IMR-90 (cell line): ENCODE data around the gene ROR2. TPM values are rescaled to one million over a fixed set of nuclear protein-coding genes. Genes with fewer than 3 reads are reported as not detected.

Source experiments
- ATAC-seq: fragments of 200-7000 bp; cut with Tn5 transposase; 2 replicates; pipeline ENCODE4 v1.9.1; 2020; ENCODE audit warnings: low read depth, mild to moderate bottlenecking, moderate library complexity
- BruUV-seq: library from RNA; stranded (reverse); fragments of 400-500 nt; replicated peaks from 2 replicates; lab custom pipeline; 2021; lab: Mats Ljungman, UMichigan
- CTCF ChIA-PET: fragments of 300-600 bp; formaldehyde crosslinking; extraction: SDS; loops from one replicate; lab custom pipeline; 2021; ENCODE audit warnings: antibody characterized with exemption; lab: Yijun Ruan, JAX
- POLR2A ChIA-PET: fragments of 300-600 bp; sonication (Branson Sonifier 250); formaldehyde crosslinking; loops from one replicate; lab custom pipeline; 2022; ENCODE audit warnings: antibody characterized with exemption; ENCODE audit not compliant: unreplicated experiment; lab: Charles Lee
- DNase-seq: peaks from one replicate; pipeline ENCODE4 v3.0.0; 2013
- H2AFZ ChIP-seq: replicated peaks from 2 replicates; pipeline ENCODE3; 2013; ENCODE audit warnings: low read length, mild to moderate bottlenecking; ENCODE audit not compliant: poor library complexity
- H2AK5ac ChIP-seq: 2 replicates; pipeline ENCODE4 v1.6.1; 2013; ENCODE audit warnings: low read depth, low read length, inconsistent platforms
- H2AK9ac ChIP-seq: replicated peaks from 2 replicates; pipeline ENCODE3; 2013; ENCODE audit warnings: mild to moderate bottlenecking, low read depth, low read length, moderate library complexity; ENCODE audit not compliant: poor library complexity
- H2BK120ac ChIP-seq: 2 replicates; pipeline ENCODE4 v1.6.1; 2013; ENCODE audit warnings: low read depth, low read length, inconsistent platforms
- H2BK15ac ChIP-seq: 3 replicates; pipeline ENCODE4 v1.6.1; 2013; ENCODE audit warnings: low read depth, low read length, inconsistent platforms
- H2BK20ac ChIP-seq: 2 replicates; pipeline ENCODE4 v1.6.1; 2013; ENCODE audit warnings: low read depth, mild to moderate bottlenecking, inconsistent platforms, low read length, moderate library complexity
- H2BK5ac ChIP-seq: 2 replicates; pipeline ENCODE4 v1.6.1; 2013; ENCODE audit warnings: mild to moderate bottlenecking, low read depth, low read length, inconsistent platforms; ENCODE audit not compliant: poor library complexity, severe bottlenecking
- H3K14ac ChIP-seq: replicated peaks from 2 replicates; pipeline ENCODE4 v1.6.1; 2013; ENCODE audit warnings: low read depth, low read length, inconsistent platforms
- H3K18ac ChIP-seq: 2 replicates; pipeline ENCODE4 v1.6.1; 2013; ENCODE audit warnings: low read depth, low read length, control low read depth
- H3K23ac ChIP-seq: 2 replicates; pipeline ENCODE4 v1.6.1; 2013; ENCODE audit warnings: low read depth, low read length, inconsistent platforms
- H3K27ac ChIP-seq: 2 replicates; pipeline ENCODE4 v1.5.1; 2013; ENCODE audit warnings: mild to moderate bottlenecking, control low read depth, low read length; ENCODE audit not compliant: insufficient read depth
- H3K27me3 ChIP-seq: 2 replicates; pipeline ENCODE4 v1.6.1; 2013; ENCODE audit warnings: low read length; ENCODE audit not compliant: control insufficient read depth, insufficient read depth
- H3K36me3 ChIP-seq: 2 replicates; pipeline ENCODE4 v1.6.1; 2013; ENCODE audit warnings: low read length, mixed read lengths; ENCODE audit not compliant: control insufficient read depth, insufficient read depth
- H3K4ac ChIP-seq: 2 replicates; pipeline ENCODE4 v1.6.1; 2013; ENCODE audit warnings: low read depth, low read length, inconsistent platforms
- H3K4me1 ChIP-seq: 2 replicates; pipeline ENCODE4 v1.6.1; 2013; ENCODE audit warnings: low read length, mixed read lengths; ENCODE audit not compliant: control insufficient read depth, insufficient read depth
- H3K4me2 ChIP-seq: 2 replicates; pipeline ENCODE4 v1.6.1; 2013; ENCODE audit warnings: low read depth, mild to moderate bottlenecking, control low read depth, low read length, moderate library complexity
- H3K4me3 ChIP-seq: 2 replicates; pipeline ENCODE4 v1.5.1; 2013; ENCODE audit warnings: low read depth, mild to moderate bottlenecking, control low read depth, low read length, moderate library complexity; ENCODE audit not compliant: insufficient read depth
- H3K56ac ChIP-seq: 2 replicates; pipeline ENCODE4 v1.6.1; 2013; ENCODE audit warnings: low read length, inconsistent platforms; ENCODE audit not compliant: insufficient read depth; ENCODE audit errors: extremely low read depth
- H3K79me1 ChIP-seq, 2 experiments: 2 replicates each; pipeline ENCODE4 v1.6.1; 2013; ENCODE audit warnings: low read length in 2 of 2, inconsistent platforms in 1 of 2, low read depth in 1 of 2
- H3K9ac ChIP-seq: 2 replicates; pipeline ENCODE4 v1.6.1; 2013; ENCODE audit warnings: low read depth, low read length, control low read depth
- H3K9me1 ChIP-seq: 2 replicates; pipeline ENCODE4 v1.6.1; 2013; ENCODE audit warnings: low read length, inconsistent platforms; ENCODE audit not compliant: insufficient read depth
- H3K9me3 ChIP-seq: 2 replicates; pipeline ENCODE4 v1.6.1; 2013; ENCODE audit warnings: low read length; ENCODE audit not compliant: control insufficient read depth, insufficient read depth
- H4K20me1 ChIP-seq: 2 replicates; pipeline ENCODE4 v1.6.1; 2013; ENCODE audit warnings: low read length, inconsistent platforms; ENCODE audit not compliant: insufficient read depth
- H4K5ac ChIP-seq: 2 replicates; pipeline ENCODE4 v1.6.1; 2013; ENCODE audit warnings: mild to moderate bottlenecking, low read depth, low read length, control low read depth
- H4K8ac ChIP-seq, 2 experiments: 2 replicates each; pipeline ENCODE4 v1.6.1; 2013; ENCODE audit warnings: low read depth in 2 of 2, low read length in 2 of 2, control low read depth in 1 of 2, inconsistent platforms in 1 of 2
- H4K91ac ChIP-seq: 2 replicates; pipeline ENCODE4 v1.6.1; 2013; ENCODE audit warnings: low read depth, low read length, inconsistent platforms; ENCODE audit not compliant: insufficient read depth
- BHLHE40 ChIP-seq: fragments of 150-350 bp; IDR thresholded peaks from 2 replicates; pipeline ENCODE4 v1.6.1; 2016; ENCODE audit warnings: mild to moderate bottlenecking, low read depth, low read length
- CEBPB ChIP-seq: IDR thresholded peaks from 2 replicates; pipeline ENCODE4 v1.6.1; 2012; ENCODE audit warnings: low read depth, low read length, improper control_type of control experiment
- CTCF ChIP-seq: conservative IDR thresholded peaks from 2 replicates; pipeline ENCODE4 v1.5.1; 2012; ENCODE audit warnings: mild to moderate bottlenecking, low read depth, low read length, improper control_type of control experiment
- FOS ChIP-seq: fragments of 150-350 bp; IDR thresholded peaks from 2 replicates; pipeline ENCODE4 v1.6.1; 2016; ENCODE audit warnings: low read depth, low read length
- MAFK ChIP-seq: IDR thresholded peaks from 2 replicates; pipeline ENCODE4 v1.6.1; 2012; ENCODE audit warnings: low read depth, low read length, improper control_type of control experiment
- MAZ ChIP-seq: IDR thresholded peaks from 2 replicates; pipeline ENCODE4 v1.6.1; 2012; ENCODE audit warnings: low read depth, mild to moderate bottlenecking, low read length, improper control_type of control experiment, moderate library complexity, borderline replicate concordance
- POLR2A ChIP-seq: IDR thresholded peaks from 2 replicates; pipeline ENCODE4 v1.6.1; 2012; ENCODE audit warnings: mild to moderate bottlenecking, low read depth, low read length
- RAD21 ChIP-seq: IDR thresholded peaks from 2 replicates; pipeline ENCODE4 v1.6.1; 2012; ENCODE audit warnings: low read length, improper control_type of control experiment
- RFX5 ChIP-seq: IDR thresholded peaks from 2 replicates; pipeline ENCODE4 v1.8.0; 2012; ENCODE audit warnings: low read depth, mild to moderate bottlenecking, low read length, moderate library complexity
- SMC3 ChIP-seq: fragments of 150-350 bp; IDR thresholded peaks from 2 replicates; pipeline ENCODE4 v1.6.1; 2016; ENCODE audit warnings: low read depth, mild to moderate bottlenecking, antibody characterized with exemption, low read length, moderate library complexity
- USF2 ChIP-seq: fragments of 150-350 bp; IDR thresholded peaks from 2 replicates; pipeline ENCODE4 v1.6.1; 2017; ENCODE audit warnings: mild to moderate bottlenecking, antibody characterized with exemption, low read length, low read depth
- WGBS, 2 experiments: methylation state at CpG; one replicate each; pipeline versions ENCODE4 v1.1.5 to v1.1.7; 2013; ENCODE audit warnings: missing lambda C conversion rate in 2 of 2; ENCODE audit not compliant: insufficient read length in 1 of 2; ENCODE audit errors: extremely low coverage in 2 of 2; 5-methylcytosine and 5-hydroxymethylcytosine counted together
- dilution Hi-C: fragments of 300-500 bp; cut with HindIII; formaldehyde crosslinking; loops from one replicate; pipeline ENCODE4 v1.14.3; 2018; ENCODE audit warnings: low sequenced_read_pairs; ENCODE audit not compliant: unreplicated experiment
- in situ Hi-C: fragments of 300-500 bp; cut with MboI; formaldehyde crosslinking; loops from 3 replicates; pipeline ENCODE4 v1.14.3; 2019; ENCODE audit warnings: low sequenced_read_pairs, inconsistent platforms, mixed read lengths
- intact Hi-C: fragments of 100-400 bp; cut with micrococcal nuclease; formaldehyde crosslinking; loops from 2 replicates; pipeline ENCODE4 v1.10.0; 2022
- polyA plus RNA-seq, 3 experiments: library from polyadenylated mRNA; depleted of rRNA; stranded (reverse); fragments of >200 nt; gene quantifications; 2 replicates each; pipeline ENCODE4 v1.2.3, GENCODE V29; 2012; ENCODE audit warnings: low replicate concordance in 1 of 3
- total RNA-seq: library from RNA; depleted of rRNA; stranded (reverse); fragments of >200 nt; gene quantifications from 2 replicates; pipeline ENCODE4 v1.2.3, GENCODE V29; 2012
- TF ChIP-seq, protein P1 (sequence below): fragments of 150-350 bp; IDR thresholded peaks from 2 replicates; pipeline ENCODE4 v1.6.1; 2016; ENCODE audit warnings: low read depth, mild to moderate bottlenecking, low read length, moderate library complexity, borderline replicate concordance

The ROR2 gene
- total and polyA plus RNA-seq, 2 of the 4 experiments (the other 2 are of a cell fraction), result 2.3 to 4.8 TPM

DNA sequence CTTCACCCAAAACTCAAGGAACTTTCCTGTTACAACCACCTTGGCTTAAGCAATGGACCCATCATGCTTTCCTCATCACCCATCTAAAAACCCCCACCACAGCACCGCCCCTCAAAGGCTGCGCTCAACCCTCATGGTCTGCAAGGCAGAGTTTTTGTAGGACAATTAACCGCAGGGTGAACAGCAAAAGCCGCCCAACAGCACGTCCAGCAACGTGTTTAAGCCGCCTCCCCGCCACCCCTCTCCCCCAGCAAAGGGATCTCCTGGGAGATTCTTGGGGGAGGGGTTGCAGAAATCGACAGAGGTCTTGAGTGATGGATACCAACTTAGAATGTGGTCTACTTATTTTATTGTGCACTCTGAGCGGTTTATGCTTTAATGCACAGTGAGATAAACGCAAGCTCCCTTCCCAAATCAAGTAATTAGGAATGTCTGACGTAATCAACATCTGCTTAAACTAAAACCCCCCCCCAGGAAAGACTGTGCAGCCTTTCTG, 1.9 kb downstream of the ROR2 start:
- DNase-seq (peak; percentile 18), ATAC-seq (no peak)
- Histone ChIP-seq H4K8ac (no peak overlapping the region), H2BK20ac (no peak overlapping the region), H3K14ac (peak overlapping the region; percentile 2; the same call in 1 of the 2 replicates), H2AK9ac (no peak overlapping the region), H3K79me1 (peaks cover 5 to 22% of the 10 kb centered on the region in 2 experiments; a peak in 2 of 4 replicates), H3K36me3 (no peaks in the 10 kb centered on the region), H2BK5ac (no peak overlapping the region), H4K20me1 (peaks cover 14% of the 10 kb centered on the region; the same call in 1 of the 2 replicates), H3K4me2 (peak overlapping the region; percentile 72), H2BK120ac (no peak overlapping the region), H3K4ac (peak overlapping the region; percentile 10; the same call in 1 of the 2 replicates), H2AK5ac (peak overlapping the region; percentile 39; the same call in 1 of the 2 replicates), H3K18ac (no peak overlapping the region; the same call in 1 of the 2 replicates), H3K27ac (peak overlapping the region; percentile 63; the same call in 1 of the 2 replicates), H3K56ac (no peak overlapping the region), H3K4me1 (peaks cover 14% of the 10 kb centered on the region; the same call in 1 of the 2 replicates), H2BK15ac (no peak overlapping the region), H4K91ac (no peak overlapping the region), H3K9ac (peak overlapping the region; percentile 77), H3K27me3 (no peaks in the 10 kb centered on the region; the same call in 1 of the 2 replicates), H4K5ac (no peak overlapping the region), H2AFZ (peak overlapping the region; percentile 82), H3K4me3 (peak overlapping the region; percentile 71), H3K9me3 (peaks cover 3% of the 10 kb centered on the region; the same call in 1 of the 2 replicates), H3K9me1 (peaks cover 2% of the 10 kb centered on the region; the same call in 1 of the 2 replicates), H3K23ac (peak overlapping the region; percentile 73)
- ChIA-PET POLR2A (no interaction called here), CTCF (interaction anchor here (1.0 kb wide), 1 partner anchor 177 kb away, joined by 4 read pairs; no protein-coding TSS in a partner anchor)
- 20% methylated on average over 1 of the region's 12 CpGs; no CpG with 5 or more reads in 1 of the 2 experiments for WGBS, 2 experiments
- in situ Hi-C loops, result no loop called here
- no TSS peak for BruUV-seq
- TF ChIP-seq USF2, result no peak
- TF ChIP-seq, protein P1, sequence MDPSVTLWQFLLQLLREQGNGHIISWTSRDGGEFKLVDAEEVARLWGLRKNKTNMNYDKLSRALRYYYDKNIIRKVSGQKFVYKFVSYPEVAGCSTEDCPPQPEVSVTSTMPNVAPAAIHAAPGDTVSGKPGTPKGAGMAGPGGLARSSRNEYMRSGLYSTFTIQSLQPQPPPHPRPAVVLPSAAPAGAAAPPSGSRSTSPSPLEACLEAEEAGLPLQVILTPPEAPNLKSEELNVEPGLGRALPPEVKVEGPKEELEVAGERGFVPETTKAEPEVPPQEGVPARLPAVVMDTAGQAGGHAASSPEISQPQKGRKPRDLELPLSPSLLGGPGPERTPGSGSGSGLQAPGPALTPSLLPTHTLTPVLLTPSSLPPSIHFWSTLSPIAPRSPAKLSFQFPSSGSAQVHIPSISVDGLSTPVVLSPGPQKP, result no peak
- no peak for TF ChIP-seq FOS
- TF ChIP-seq POLR2A, result no peak
- TF ChIP-seq CEBPB, result no peak
- TF ChIP-seq MAZ, result no peak
- TF ChIP-seq SMC3, result no peak
- TF ChIP-seq RAD21, result no peak
- no peak for TF ChIP-seq MAFK
- TF ChIP-seq CTCF, result no peak
- TF ChIP-seq BHLHE40, result no peak
- TF ChIP-seq RFX5, result no peak
- intact Hi-C loops, result loop anchor here (1.0 to 5.0 kb wide), 5 partner anchors 51 to 213 kb away; no protein-coding TSS in a partner anchor
- dilution Hi-C loops, result no loop called here
